NCI-H82 treated with DMSO at 0.1 percent for 48 hours (cell line): ENCODE data around the gene RPS6KC1.
A peak's percentile ranks its signal among the peaks of the same experiment; 100 is the strongest.
"Not testable (repeated sequence)": the region's sequence is repeated elsewhere in the genome, so short reads cannot be mapped to it uniquely, and the experiment has no call there.

ENCODE experiments used
- DNase-seq: peaks from one replicate; lab custom pipeline; 2025; ENCODE audit not compliant: unreplicated experiment; lab: John Stamatoyannopoulos, UW

Gene RPS6KC1

DNA sequence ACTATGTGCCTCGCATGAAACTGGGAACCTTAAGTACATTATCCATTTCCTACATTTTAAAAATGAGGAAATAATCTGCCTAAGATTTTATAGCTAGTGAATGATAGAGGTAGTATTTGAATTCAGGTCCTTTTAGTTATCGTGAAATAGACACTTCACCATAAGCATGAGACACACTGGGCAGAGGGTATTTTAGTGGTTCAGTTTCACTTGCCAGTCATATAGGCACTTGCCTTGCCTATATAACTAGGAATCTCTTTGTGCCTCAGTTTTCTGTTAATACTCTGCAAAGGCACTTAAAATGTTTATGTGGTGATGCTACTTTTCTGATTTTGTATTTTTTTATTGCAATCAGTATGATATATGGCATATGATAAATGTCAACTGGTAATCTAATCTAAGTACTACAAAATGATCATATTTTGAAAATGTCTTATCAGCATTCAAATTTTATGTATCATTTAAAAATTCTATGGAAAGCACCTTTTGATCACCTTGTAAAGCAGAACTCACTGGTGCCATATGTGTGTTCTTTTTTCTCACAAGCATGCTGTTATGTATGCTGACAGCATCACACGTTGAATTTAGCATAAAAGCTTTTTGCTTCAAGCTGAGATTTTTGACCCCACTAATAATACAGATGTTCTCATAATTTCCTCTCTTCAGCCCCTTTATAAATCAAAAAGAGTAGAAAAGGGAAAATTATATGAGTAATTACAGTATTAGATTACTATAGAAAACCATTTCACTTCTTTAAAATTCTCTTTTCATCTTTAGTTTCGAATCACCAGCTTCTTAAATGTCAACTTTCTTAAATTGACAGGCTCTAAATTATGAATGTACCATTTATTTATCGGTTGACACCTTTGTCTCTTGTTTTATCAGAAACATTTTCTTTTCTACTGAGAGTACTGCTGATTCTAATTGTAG lies 52.6 kb downstream of the RPS6KC1 start:
- DNase-seq = no peak

GRCh38 chr1:213104604-213105003 lies 53.6 kb downstream of the RPS6KC1 start:
- no peak for DNase-seq

DNA sequence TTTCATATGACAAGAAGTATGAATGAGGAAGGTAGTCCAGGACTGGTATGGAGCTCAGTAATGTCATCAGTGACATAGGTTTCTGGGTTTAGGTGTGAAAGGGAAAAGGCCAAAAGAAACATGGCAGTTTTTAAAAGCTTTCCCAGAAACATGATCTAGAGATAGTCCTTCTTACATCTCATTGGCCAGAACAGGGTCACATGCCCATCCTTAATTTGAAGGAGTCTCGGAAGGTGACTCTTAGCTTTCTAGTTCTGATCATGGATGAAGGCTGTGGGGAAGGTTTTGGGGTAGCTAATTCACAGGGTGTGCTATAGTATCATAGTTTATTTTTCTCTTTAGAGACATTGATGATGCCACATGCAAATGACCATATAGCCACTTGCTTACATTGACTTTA lies 55.3 kb downstream of the RPS6KC1 start:
- DNase-seq = no peak

- no peak for DNase-seq
Measured at GRCh38 chr1:213107613-213108012, 56.6 kb downstream of the RPS6KC1 start.

DNA sequence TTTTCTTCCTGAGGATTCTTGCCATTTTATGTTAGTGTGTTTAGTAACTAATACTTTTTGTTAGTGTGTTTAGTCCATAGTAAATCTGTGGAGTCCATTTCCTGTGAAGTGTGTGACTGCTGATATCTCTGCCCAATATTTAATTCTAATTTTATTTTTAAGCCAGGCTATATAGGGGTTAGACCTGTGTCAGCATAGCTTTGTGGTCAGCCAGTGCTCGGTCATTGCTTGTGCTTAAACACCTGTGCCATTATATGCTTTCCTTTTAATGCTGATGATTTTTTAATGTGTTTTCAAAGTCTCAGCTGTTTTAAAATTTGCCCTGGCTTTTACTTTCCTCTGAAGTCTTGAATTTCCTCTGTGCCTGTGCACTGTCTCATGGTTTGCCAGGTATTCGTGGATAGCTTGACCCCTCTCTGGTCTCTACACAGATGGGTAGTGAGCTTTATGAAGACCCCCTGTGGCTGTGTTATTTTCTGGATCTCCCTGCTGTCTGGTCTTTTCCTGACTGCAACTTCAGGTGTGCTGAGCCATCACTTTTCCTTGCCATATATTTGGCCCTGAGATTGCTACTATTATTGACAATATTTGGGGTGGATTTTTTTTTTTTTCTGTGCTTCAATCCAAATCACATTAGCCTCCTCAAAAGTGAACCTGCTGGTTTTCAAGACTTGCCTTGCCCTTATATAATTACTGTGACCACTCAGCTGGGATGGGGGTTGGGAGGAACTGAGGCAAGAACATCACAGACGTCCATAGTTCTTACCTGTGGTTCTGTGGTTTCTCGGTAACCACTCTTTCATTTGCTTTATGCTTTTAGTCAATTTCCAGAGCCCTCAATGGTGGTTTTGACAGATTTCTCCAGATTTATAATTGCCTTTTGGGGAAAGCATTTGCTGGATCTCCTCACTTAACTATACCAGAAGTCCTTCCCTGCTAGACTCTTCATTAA lies 59.6 kb downstream of the RPS6KC1 start:
- no peak for DNase-seq

DNA sequence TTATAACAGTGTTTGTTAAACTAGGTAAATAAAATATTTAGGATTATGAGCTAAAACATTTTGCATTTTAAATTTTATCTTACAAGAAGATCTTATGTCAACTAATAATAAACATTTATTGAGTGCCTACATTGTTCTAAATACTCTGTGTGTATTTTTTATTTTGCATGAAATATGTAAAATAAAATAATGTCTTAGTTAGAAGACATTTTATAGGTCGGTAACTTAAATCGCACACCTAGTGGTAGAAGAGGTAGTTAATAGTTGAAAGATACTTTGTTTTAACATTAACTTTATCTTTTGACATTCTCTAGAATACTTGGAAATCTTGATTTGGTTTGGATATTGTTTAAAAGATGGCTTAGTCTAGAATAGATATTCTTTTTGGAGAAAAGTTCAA lies 60.5 kb downstream of the RPS6KC1 start:
- no peak for DNase-seq

- not testable (repeated sequence) for DNase-seq
Measured at GRCh38 chr1:213112723-213113122, 61.7 kb downstream of the RPS6KC1 start.

GRCh38 chr1:213117699-213118180 lies 66.7 kb downstream of the RPS6KC1 start:
- DNase-seq = not testable (repeated sequence)

- no peak for DNase-seq
Measured at GRCh38 chr1:213119794-213120193, 68.8 kb downstream of the RPS6KC1 start.

DNA sequence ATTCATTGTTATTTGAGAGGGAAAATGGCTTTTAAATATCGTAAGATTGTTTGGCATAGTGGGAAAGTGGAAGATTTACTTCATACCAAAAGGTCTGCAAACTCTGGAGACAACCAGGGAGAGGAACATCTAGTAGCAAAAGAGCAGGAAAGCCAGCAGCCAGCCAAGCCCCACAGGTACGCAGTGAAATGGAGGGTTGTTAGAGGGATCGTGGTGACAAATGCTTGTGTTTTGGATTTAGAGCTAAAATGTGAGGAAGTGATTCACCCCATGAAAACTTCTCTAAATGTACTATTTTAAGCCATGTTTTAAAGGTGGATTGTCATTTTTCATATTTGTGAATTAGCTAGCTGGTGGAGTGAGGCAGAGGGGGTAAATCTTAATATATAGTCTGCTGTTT lies 69.3 kb downstream of the RPS6KC1 start:
- no peak for DNase-seq

DNA sequence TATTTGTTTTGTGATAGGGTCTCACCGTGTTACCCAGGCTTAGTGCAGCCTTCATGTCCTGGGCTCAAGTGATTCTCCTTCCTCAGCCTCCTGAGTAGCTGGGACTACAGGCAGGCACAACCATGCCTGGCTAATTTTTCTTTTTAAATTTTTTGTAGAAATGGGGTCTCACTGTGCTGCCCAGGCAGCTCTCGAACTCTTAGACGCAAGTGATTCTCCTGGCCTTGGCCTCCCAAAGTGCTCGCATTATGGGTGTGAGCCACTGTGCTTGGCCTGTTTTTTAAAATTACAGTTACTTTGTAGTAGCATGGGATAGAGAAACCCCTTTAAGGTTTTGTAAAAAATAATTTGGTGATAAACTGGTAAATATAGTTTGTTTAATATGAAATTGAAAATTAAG lies 69.9 kb downstream of the RPS6KC1 start:
- DNase-seq = no peak

GRCh38 chr1:213122514-213122929 lies 71.5 kb downstream of the RPS6KC1 start:
- peak; percentile 48 for DNase-seq

DNA sequence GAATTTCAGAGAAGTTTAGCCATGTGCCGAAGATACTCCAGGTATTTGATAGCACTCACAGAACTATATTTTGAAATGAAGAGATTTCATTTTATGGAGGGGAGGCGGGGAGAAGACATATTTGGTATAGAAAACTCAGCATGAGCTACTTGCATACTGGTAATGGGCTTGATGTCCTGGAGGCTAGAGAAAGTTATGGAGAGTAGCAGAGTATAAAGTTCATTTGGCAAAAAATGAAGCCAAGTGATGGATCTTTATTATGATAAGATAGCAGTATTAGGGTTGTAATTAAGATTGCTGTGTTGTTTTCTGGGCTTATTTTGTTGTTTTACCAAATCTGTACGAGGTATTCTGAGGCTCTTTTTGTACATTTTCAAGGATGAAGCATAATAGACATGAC lies 72.0 kb downstream of the RPS6KC1 start:
- no peak for DNase-seq

- DNase-seq = no peak
Measured at GRCh38 chr1:213123536-213123935, 72.5 kb downstream of the RPS6KC1 start.

- DNase-seq = no peak
Measured at GRCh38 chr1:213124590-213124989, 73.5 kb downstream of the RPS6KC1 start.

GRCh38 chr1:213125643-213126042 lies 74.6 kb downstream of the RPS6KC1 start:
- no peak for DNase-seq

GRCh38 chr1:213127074-213127473 lies 76.0 kb downstream of the RPS6KC1 start:
- DNase-seq = no peak

DNA sequence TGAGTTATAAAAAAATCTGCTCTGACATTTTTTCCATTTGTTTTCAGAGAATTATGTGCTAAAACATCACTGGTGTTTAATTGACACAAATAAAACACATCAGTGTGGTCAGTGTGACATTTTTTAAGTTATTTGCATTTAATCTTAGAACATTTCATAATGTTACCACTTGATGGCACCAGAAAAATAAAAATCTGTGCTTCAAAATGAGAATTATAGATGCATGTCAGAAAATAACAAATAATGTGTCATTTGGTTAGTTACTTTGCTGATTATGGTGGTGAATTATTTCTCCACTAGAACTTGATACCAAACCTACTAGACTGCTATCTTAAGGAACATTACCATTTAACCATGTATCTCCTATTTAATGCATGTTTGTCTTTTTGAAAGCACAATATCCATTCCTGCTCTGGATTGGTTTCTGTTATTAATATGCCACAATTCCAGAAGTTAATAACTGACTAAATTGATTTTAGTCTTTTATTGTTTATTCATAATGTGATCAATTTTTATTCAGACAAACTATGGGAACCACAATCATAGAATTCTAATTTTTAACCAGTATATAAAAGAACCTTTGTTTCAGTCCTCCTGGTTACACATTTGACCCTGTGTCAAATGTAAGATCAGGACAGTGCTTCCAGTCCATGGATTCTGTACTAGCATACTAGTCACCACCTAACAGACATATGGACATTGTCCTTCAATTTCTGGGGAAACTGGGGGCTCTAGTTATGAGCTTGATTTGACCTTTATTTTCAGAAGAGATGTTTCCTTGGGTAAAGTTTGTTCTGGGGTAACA lies 81.0 kb downstream of the RPS6KC1 start:
- no peak for DNase-seq

DNA sequence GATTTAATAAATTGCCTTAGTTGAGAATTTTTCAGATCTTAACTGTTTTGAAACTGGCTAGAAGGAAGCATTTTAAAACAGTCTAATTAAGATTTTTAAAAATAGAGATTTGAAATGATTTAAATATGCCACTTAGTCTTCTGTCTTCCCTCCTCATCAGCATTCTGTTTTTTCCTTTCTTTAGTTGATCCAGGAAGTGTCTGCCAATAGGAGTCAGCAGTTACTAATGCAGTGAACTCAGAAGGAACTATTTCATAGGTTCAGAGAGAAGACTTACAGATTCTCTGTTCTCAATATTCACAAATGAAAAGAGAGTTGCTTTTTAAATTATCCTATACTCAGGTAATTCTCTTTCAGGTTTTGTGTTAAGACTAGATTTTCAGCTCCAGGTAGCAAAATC lies 84.5 kb downstream of the RPS6KC1 start:
- DNase-seq = no peak

- no peak for DNase-seq
Measured at GRCh38 chr1:213136190-213136917, 85.3 kb downstream of the RPS6KC1 start.
